IPS DF 19.7 (cell line): ENCODE results near the gene UNG.
"Not testable (repeated sequence)": the region's sequence is repeated elsewhere in the genome, so short reads cannot be mapped to it uniquely, and the experiment has no call there.

Experiments
- DNase-seq: peaks from one replicate; pipeline ENCODE4 v3.0.0-alpha.2; 2013; ENCODE audit warnings: low read depth, low spot score

The UNG gene

DNA sequence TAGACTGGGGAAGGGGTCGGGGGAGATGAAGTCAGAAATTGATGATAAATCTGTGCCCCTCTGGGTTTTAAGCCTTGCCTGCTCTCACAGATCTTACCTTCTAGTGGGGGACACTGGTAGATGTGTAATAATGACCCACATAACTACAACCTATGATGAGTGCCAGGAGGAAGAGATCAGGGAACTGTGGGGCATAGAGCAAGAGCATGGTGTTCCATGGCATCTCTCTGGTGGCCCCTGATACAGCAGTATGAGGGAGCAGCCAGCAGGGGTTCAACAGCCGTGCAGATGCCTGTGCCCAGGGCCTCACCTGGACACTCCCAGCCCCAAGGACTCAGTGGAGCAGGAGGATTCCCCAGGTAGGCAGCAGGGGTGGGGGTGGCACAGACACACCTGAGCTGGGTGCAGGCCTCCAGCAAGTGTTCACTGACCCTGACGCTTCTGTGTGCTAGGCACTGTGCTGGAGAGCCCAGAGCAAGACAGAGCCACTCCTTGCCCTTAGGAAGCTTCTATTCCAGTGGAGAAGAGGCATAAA, 24.0 kb downstream of the UNG start:
- no peak for DNase-seq

DNA sequence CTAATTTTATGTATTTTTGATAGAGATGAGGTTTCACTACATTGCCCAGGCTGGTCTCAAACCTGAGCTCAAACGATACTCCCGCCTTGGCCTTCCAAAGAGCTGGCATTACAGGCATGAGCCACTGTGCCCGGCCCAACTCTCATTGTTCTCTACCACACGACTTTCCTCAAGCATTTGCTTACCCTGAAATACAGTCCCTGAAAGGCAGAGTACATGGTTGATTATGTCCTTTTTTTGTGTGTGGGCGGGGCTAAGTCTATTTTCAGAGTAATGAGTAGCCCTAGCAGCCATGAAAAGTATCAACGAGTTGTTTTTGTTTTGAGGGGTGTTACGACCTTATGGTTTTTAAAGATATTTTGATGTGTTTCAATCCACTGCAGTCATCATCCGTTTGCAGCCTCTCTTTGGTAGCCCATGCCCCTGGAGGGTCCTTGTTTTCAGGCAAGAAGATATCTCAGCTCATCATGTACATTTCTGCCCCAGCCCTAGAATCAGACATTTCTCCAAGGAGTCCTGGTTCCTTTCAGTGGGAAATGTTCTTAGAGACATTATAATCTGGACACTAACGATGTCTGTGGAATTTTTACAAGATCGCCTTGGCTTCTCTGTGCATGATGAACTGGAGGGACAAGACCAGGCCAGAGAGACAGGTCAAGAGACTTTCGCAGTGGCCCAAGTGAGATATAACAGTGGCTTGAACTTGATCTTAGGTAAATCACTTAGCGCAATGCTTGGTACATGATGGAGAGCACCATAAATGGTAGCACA, 27.7 kb downstream of the UNG start:
- no peak for DNase-seq

DNA sequence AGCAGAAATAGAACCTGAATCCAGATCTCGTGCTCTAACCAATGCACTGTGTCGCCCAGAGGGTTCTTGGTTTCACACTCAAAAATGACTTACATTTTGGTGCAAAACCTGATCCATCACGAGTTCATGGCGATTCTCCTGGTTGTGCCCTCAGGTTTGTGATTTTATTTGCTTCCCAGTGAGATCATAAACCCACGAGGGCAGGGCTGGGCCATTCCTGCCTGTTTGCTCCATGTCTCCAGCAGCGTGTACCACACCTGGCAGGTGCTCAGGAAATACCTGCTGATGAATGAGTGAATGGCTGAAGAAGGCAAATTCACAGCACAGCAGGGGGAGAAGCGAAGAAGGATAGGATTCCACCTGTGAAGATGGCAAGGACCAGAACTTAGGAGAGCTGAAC, 28.4 kb downstream of the UNG start:
- DNase-seq: no peak

DNA sequence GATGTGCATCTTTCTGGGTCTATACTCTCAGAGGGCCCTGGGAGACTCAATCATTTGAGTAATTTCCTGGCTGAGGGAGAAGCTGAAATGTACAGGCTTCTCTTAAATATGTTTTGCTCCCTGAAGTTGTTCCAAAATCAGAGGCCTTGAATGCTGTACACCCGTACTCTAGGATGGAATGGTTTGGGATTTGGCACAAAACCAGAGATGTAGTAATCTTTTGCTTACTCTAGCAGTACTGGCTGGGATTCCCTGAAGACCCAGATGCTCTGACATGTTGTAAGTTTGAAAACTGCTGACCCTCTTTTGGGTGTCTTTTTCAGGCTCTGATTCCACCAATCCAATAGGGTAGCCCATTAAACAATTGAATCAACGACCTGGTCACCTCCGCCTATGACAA, 29.4 kb downstream of the UNG start:
- DNase-seq: no peak

DNA sequence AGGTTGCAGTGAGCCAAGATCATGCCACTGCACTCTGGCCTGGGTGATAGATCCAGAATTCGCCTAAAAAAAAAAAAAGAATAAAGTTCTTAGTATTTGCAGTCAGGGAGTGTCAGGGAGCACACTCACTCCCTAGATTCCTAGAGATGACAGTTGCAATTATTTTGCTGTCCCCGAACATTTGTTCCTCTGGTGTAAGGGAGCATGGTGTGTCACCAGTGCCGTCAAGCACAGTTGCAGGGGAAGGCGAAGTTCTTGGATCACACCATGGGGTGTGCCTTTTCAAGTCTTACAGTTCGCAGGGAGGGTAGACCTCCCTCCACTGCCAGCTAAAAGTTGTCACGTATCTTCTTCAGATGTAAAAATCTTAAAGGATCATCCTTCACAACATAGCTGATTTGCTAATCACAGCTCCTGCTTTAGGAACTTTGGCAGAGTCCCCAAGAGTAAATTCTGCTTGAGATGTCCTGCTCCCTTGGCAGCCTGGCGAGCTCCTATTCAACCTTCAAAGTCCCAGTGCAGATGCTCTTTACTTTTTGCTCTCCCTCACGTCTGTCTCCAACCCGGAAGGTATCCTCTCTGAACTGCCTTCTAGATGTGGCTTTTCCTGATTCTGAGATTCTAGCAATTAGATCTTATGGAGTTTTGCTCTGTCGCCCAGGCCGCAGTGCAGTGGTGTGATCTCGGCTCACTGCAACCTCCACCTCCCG, 30.3 kb downstream of the UNG start:
- DNase-seq: no peak

DNA sequence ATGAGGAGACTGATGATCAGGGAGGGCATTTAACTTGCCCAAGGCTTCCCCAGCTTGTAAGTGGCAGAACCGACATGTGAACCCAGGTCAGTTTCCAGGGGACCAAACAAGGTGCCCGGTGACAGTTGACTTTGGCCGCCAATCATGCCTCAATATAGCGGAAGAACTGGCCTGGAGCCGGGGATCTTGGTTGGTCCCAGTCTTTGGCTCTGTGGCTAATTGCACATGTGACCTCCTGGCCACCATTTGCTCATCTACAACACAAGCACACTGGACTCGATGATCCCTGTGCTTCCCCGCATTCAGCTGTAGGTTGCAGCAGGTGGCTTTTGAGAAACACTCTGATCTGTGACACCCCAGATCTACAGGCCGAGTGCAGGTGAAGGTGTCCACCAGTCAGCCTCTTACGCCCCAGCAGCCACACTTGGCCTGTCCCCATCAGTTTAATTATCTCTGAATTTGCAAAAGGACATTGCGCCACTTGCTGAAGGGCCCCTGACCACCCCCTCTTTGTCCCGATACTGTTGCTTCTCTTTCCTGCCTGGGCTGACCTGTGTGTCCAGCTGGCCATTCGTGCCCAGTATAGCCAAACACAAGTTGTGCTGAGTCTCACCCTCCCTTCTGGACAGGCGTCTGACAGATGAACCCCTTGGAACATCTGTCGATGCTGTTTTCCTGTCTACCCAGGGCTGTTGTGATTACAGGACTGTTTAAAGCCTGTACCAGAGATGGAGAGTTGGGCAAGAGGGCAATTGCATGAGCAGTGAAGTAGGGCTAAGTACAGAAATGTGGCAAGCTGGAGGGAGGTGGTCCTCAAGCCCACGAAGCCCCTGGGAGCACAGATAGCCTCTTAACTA, 33.1 kb downstream of the UNG start:
- no peak for DNase-seq

DNA sequence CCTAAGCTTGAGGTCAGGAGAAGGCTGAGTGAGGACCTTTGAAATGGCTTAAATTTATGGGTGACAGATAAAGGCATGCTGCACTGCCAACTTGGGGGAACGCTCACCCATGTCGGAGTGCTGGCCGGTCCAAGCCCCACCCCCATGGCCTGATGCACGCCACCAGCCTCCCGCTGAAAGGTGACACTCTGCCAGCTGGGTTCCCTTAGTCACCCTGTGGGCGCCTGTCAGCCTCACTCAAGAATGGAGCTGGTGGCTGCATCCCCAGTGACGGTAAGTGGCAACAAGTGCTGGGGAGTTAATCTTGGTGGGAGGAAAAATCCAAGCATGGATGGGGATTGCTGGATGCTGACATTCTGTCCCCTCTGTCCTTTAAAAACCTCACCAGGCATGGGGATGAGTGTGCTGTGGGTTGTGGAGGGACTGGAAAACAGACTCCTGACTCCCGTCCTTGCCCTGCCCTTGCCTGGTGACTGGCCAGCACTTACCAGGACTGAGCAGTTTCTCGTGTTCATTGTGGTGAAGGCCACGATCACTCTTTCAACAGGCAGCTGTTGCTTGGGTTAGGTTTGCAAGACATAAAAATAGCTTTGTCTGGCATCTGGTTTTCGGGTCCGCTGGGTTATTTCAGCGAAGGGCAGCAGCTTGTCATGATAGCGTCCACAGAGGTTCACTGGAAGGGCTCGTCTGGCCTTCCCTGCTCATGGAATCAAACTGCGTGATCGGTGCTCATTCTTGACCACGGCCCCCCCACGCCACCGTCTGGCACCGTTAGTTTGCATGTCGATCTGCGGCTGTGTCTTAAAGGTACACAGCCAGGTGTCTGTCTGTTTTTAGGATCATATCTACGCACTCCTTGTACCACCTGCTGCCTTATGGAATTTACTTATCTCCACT, 34.0 kb downstream of the UNG start:
- DNase-seq: no peak

DNA sequence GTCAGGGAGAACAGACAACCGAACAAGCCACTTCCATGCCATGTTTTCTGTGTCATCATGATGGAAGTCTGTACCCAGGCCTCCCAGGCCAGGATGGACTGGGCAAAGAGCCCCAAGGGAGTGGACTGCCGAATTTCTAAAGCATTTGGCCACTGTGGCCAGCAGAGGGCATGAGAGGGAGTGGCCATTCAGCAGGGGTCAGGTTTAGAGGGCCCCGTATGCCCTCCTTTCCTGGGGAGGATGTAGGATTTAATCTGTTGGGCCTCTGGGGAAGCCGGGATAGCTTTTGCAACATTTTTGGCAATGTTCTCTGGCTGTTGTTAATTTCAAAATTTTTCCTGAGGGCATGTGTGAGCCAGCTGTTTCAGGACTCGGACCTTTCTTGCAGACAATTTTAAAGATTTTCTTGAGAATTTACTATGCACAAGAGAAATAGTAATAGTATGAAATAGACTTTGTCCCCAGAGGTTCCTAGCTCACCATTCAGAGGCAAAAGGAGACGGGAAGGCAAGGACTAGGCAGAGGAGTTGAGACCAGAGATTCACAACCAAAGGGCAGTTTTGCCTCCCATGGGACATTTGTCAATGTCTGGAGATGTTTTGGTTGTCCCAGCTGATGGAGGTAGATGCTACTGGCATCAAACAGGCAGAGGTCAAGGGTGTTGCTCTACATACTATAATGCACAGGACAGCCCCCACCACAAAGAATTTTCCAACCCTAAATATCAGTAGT, 37.0 kb downstream of the UNG start:
- DNase-seq: no peak

DNA sequence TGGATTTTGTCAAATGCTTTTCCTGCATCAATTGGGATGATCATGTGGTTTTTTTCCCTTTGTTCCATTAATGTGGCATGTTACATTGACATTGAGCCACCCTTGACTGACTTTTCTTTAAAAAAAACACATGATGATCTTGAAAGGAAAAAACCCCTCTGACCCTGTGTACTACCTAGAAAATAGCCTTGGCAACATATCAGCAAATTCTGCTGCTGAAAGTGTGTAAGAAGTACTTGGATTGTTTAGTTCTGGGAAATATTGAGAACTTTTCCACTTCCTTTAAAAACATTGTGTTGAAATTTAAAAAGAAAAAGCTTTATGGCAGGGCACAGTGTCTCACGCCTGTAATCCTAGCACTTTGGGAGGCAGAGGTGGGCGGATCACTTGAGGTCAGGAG, 39.7 kb downstream of the UNG start:
- no peak for DNase-seq

DNA sequence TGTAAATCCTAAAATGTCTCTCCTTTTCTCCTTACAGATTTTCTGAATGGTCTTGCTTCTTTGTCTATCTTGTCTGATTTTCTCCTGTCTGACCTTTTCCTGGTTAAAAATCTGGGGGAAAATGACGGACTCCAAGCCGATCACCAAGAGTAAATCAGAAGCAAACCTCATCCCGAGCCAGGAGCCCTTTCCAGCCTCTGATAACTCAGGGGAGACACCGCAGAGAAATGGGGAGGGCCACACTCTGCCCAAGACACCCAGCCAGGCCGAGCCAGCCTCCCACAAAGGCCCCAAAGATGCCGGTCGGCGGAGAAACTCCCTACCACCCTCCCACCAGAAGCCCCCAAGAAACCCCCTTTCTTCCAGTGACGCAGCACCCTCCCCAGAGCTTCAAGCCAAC, 42.0 kb downstream of the UNG start:
- no peak for DNase-seq

DNA sequence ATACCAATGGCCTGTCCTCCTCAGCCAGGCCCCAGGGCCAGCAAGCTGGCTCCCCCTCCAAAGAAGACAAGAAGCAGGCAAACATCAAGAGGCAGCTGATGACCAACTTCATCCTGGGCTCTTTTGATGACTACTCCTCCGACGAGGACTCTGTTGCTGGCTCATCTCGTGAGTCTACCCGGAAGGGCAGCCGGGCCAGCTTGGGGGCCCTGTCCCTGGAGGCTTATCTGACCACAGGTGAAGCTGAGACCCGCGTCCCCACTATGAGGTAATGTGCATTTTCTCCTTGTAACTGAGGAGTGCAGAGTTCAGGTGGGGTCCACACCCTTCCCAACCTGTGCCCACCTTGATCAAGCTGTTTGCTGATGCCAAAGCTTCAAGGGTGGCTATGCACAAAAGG, 42.4 kb downstream of the UNG start:
- DNase-seq: no peak

DNA sequence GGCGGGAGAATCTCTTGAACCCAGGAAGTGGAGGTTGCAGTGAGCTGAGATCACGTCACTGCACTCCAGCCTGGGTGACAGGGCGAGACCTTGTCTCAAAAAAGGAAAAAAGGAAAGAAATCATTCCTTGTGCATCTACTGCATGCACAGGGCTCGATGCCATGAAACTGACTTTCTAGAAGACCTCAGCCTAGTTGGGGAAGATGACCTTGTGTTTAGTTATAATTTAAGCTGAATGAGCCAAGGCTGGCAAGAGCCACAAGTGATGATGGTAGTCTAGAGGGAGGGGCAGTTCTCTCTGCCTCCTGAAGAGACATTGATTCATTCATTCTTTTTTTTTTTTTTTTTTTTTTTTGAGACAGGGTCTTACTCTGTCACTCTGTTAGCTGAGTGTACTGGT, 43.2 kb downstream of the UNG start:
- no peak for DNase-seq

DNA sequence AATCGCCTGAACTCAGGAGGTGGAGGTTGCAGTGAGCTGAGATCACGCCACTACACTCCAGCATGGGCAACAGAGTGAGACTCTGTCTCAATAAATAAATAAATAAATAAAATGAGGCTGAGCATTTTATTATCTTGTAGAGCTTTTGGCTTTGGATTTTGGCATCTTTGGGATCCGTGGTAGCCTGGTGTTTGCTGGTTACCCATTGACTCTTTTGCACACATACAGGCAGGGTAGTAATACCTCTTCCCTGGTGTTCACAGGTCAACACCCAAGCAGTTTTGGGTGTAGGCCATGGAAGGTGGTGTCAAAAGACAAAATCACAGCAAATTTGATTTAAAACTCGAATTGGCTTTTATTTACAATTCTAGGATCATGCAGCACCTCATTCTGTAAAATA, 46.8 kb downstream of the UNG start:
- no peak for DNase-seq

DNA sequence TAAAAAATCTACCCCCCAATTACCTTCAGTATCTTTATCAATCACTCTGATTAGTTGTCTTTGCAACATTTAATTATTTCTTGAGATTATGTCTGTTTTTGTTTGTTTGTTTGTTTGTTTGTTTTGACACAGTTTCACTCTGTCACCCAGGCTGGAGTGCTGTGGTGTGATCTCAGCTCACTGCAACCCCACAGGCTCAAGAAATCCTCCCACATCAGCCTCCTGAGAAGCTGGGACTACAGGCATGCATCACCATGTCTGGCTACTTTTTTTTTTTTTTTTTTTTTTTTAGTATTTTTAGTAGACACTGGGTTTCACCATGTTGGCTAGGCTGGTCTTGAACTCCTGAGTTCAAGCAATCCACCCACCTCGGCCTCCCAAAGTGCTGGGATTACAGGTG, 49.7 kb downstream of the UNG start:
- DNase-seq: not testable (repeated sequence)

DNA sequence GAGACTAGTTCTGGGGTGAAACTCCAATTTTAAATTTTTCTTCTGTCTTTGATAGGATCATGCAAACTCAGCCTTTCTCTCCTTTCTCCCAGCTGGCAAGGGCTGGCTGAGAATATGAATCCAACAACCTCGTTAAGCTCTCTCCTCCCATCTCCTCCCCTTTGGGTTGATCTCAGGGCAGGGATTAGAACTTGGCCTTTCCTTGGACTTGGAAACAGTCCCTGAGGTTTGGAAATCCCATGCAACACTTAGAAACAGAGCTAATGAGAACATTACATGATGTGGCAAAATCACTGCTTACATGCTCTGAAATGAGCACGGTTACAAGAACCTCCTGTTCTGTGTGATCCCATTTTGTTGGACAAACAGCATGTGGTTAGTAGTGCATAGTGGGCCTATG, 50.6 kb downstream of the UNG start:
- DNase-seq: no peak

DNA sequence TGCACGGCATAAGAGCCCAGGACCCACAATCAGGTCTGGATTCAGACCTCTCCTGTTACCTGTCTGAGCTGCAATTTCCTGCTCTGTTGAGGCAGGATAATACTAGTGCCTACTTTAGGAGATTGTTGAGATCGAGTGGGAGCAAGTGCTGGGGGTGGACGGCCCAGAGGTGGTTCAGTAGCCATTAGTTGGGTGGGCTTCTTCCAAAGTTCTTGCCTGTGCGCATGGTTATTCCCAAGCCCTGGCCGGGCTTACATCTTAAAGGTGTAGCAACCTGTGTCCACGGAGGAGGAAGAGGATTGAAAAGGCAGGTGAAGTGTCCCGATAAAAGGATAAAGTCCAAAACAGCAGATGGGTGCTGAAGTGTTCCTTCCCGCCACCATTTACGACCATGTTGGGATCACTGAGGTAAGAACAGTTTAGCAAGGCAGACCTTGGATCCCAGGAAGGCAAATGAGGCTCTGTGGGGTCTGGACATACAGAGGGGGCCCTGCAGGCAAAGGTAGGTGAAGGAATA, 52.8 kb downstream of the UNG start:
- DNase-seq: no peak

DNA sequence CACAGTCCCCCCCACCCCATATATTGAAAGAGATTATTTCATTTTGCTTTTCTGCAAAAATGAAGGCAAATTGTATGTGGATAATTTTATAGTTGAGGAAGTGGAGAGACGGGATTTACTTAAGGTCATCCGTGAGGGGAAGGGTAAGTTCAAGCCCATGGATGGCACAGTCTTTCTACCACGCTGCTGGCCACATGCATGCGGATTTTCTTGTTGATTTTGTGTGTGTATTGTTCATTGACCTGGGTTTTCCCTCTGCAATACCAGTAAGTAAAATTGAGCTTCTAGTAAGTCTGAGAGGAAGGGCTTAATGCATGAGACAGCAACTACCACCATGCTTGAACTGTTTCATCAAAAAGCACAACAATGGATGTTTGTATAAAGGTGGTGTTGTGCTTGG, 54.1 kb downstream of the UNG start:
- no peak for DNase-seq

DNA sequence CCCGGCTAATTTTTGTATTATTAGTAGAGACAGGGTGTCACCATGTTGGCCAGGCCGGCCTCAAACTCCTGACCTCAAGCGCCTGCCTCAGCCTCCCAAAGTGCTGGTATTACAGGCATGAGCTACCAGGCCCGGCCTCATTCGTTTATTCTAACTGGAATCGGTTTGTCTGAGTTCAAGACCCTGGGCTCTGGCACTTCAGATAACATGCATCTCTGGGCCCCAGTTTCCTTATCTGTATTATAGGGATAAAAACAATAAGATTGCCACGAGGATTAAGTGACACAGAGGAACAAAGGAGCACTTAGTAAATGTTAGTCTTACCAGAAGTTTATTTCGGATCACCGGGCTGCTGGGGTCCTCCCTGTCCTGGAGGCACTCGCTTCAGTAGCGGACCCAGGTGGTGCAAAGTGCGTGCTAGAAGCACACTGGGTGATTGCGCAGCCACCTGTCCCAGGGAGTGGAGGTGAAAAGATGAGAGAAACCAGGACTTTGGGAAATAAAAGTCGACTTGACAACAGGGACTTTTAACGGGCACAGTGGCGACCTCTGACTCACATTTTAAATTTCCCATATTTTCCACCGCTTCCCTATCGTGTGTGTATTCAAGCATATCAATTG, 56.5 kb downstream of the UNG start:
- no peak for DNase-seq

DNA sequence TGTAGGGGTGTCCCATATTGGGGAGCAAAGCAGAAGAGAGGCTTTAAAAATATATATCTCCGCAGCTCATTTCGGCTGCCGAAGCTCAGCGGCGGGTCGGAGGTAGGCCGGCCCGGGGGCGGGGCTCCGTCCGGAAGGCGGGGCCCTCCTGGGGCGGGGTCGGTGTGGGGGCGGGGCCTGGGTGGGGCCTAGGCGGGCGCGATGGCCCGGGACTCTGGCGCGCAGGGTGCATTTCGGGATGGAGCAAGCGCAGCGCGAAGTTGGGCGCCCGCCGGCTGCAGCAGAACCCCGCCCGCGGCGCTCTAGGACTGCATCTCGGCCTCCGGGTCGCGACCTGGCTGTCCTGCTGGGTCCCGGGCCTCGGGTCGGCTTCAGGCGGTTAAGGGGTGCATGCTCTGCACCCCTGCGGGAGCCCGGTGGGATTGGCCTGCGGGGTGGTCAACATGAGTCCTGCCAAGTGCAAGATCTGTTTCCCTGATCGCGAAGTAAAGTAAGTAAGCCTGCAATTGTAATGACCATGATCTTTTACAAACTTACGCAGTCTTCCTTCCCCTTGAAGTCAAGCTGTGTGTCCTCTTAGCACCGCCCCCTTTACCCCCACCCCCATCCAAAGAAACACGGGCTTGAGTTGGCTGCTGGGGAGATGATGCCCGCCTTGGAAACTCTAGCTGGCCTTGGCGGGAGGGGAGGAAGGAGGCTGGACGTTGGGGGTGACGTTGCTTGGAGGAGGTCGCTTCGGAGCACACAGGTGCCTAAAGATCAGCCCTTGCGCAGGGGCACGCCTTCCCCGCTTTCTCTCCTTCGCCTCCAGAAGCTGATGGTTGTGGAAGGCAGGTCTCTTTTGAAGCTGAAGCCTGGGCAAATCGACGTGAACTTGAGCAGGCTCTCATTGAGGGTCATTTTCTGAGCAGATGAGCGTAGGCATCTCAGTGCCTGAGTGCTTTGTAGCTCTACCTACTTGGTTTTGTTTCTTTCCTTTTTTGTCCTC, 57.3 kb downstream of the UNG start:
- peak; percentile 90 for DNase-seq
